H1 (cell line): ENCODE data around the gene BLOC1S4. TPM values are rescaled to one million over a fixed set of nuclear protein-coding genes. Genes with fewer than 3 reads are reported as not detected.

Experiments
- CTCF ChIA-PET: fragments of 300-600 bp; sonication (Branson Sonifier 250); formaldehyde crosslinking; loops from one replicate; lab custom pipeline; 2021; ENCODE audit not compliant: partially characterized antibody; lab: Charles Lee
- POLR2A ChIA-PET: fragments of 300-600 bp; sonication (Branson Sonifier 250); formaldehyde crosslinking; loops from one replicate; lab custom pipeline; 2021; ENCODE audit warnings: inconsistent platforms; ENCODE audit not compliant: partially characterized antibody; lab: Charles Lee
- DNase-seq, 2 experiments: peaks; one replicate each; pipeline versions ENCODE4 v3.0.0 to v3.0.0-alpha.2; 2010 to 2022; ENCODE audit warnings: low spot score in 2 of 2, low read depth in 1 of 2, mixed read lengths in 1 of 2
- FAIRE-seq: peaks from 2 replicates; lab custom pipeline; 2011; peaks lifted over from hg19 to GRCh38; lab: Jason Lieb, UNC
- H2AFZ ChIP-seq: 2 replicates; pipeline ENCODE4 v1.8.1; 2012; ENCODE audit warnings: low read length, inconsistent platforms
- H2AK5ac ChIP-seq: 2 replicates; pipeline ENCODE4 v1.6.1; 2013; ENCODE audit warnings: low read depth, low read length
- H2BK120ac ChIP-seq: replicated peaks from 2 replicates; pipeline ENCODE3; 2013; ENCODE audit warnings: low read depth, low read length, inconsistent platforms
- H2BK12ac ChIP-seq: 2 replicates; pipeline ENCODE4 v1.6.1; 2013; ENCODE audit warnings: low read depth, low read length
- H2BK15ac ChIP-seq: 2 replicates; pipeline ENCODE4 v1.6.1; 2013; ENCODE audit warnings: low read length
- H2BK20ac ChIP-seq: 2 replicates; pipeline ENCODE4 v1.6.1; 2013; ENCODE audit warnings: low read length
- H2BK5ac ChIP-seq: 2 replicates; pipeline ENCODE4 v1.6.1; 2013; ENCODE audit warnings: low read depth, low read length
- H3K14ac ChIP-seq: 2 replicates; pipeline ENCODE4 v1.6.1; 2013; ENCODE audit warnings: inconsistent platforms; ENCODE audit not compliant: insufficient read length
- H3K18ac ChIP-seq: 2 replicates; pipeline ENCODE4 v1.6.1; 2013; ENCODE audit warnings: low read length; ENCODE audit errors: extremely low read depth
- H3K23ac ChIP-seq: 2 replicates; pipeline ENCODE4 v1.6.1; 2013; ENCODE audit warnings: inconsistent platforms; ENCODE audit not compliant: insufficient read length
- H3K23me2 ChIP-seq: 2 replicates; pipeline ENCODE4 v1.6.1; 2013; ENCODE audit warnings: low read depth, low read length
- H3K27ac ChIP-seq: 2 replicates; pipeline ENCODE4 v1.6.1; 2011; ENCODE audit warnings: low read depth, low read length, inconsistent platforms
- H3K27me3 ChIP-seq, 4 experiments: replicated peaks in 1 of 4; 1 replicate in 1 of 4; 2 replicates in 3 of 4; pipeline versions ENCODE4 v1.6.1 to v1.8.1; 2011 to 2013; ENCODE audit warnings: low read length in 3 of 4, mild to moderate bottlenecking in 3 of 4, inconsistent platforms in 2 of 4, mixed read lengths in 2 of 4, moderate library complexity in 1 of 4; ENCODE audit not compliant: control insufficient read depth in 3 of 4, insufficient read depth in 3 of 4; ENCODE audit errors: extremely low read depth in 1 of 4
- H3K36me3 ChIP-seq, 4 experiments: 2 replicates each; pipeline versions ENCODE4 v1.6.1 to v1.8.1; 2011 to 2013; ENCODE audit warnings: mild to moderate bottlenecking in 4 of 4, low read length in 3 of 4, moderate library complexity in 2 of 4, control low read depth in 1 of 4, inconsistent platforms in 1 of 4; ENCODE audit not compliant: insufficient read depth in 4 of 4, control insufficient read depth in 2 of 4
- H3K4ac ChIP-seq: replicated peaks from 2 replicates; pipeline ENCODE3; 2013; ENCODE audit warnings: low read length, low read depth, mixed read lengths, inconsistent platforms; ENCODE audit not compliant: insufficient read length
- H3K4me1 ChIP-seq, 4 experiments: replicated peaks in 1 of 4; 1 replicate in 1 of 4; 2 replicates in 3 of 4; pipeline versions ENCODE4 v1.6.1 to v1.8.1; 2011 to 2013; ENCODE audit warnings: low read length in 3 of 4, inconsistent platforms in 2 of 4, mixed read lengths in 1 of 4; ENCODE audit not compliant: insufficient read depth in 4 of 4, control insufficient read depth in 3 of 4
- H3K4me2 ChIP-seq, 2 experiments: 2 replicates each; pipeline versions ENCODE4 v1.6.1 to v1.8.1; 2011 to 2013; ENCODE audit warnings: low read depth in 2 of 2, low read length in 2 of 2, control low read depth in 1 of 2, inconsistent platforms in 1 of 2, mild to moderate bottlenecking in 1 of 2; ENCODE audit not compliant: insufficient read depth in 1 of 2
- H3K4me3 ChIP-seq, 4 experiments: fragments of 200-600, 300-600 bp in 1 of 4; sonication (generic), shearing (Covaris generic), sonication (Bioruptor Twin) in 1 of 4; 2 replicates each; pipeline versions ENCODE4 v1.5.1 to v1.8.1; 2011 to 2016; ENCODE audit warnings: low read length in 4 of 4, low read depth in 3 of 4, control low read depth in 2 of 4, inconsistent platforms in 2 of 4, mild to moderate bottlenecking in 2 of 4, mixed read lengths in 1 of 4, moderate library complexity in 1 of 4; ENCODE audit not compliant: insufficient read depth in 2 of 4; ENCODE audit errors: extremely low read depth in 1 of 4
- H3K56ac ChIP-seq: replicated peaks from 2 replicates; pipeline ENCODE3; 2013; ENCODE audit warnings: low read depth, mild to moderate bottlenecking, mixed read lengths, low read length, inconsistent platforms; ENCODE audit not compliant: insufficient read length
- H3K79me1 ChIP-seq: 2 replicates; pipeline ENCODE4 v1.6.1; 2013; ENCODE audit warnings: low read depth, low read length, control low read depth
- H3K79me2 ChIP-seq, 2 experiments: 2 replicates each; pipeline versions ENCODE4 v1.6.1 to v1.8.1; 2012 to 2013; ENCODE audit warnings: low read length in 2 of 2, mild to moderate bottlenecking in 2 of 2, inconsistent platforms in 1 of 2; ENCODE audit not compliant: insufficient read depth in 2 of 2, control insufficient read depth in 1 of 2
- H3K9ac ChIP-seq, 4 experiments: replicated peaks in 1 of 4; 1 replicate in 1 of 4; 2 replicates in 3 of 4; pipeline versions ENCODE4 v1.6.1 to v1.8.1; 2011 to 2013; ENCODE audit warnings: low read depth in 3 of 4, low read length in 3 of 4, control low read depth in 2 of 4, mild to moderate bottlenecking in 2 of 4, moderate library complexity in 2 of 4, inconsistent platforms in 1 of 4; ENCODE audit errors: extremely low read depth in 1 of 4
- H3K9me3 ChIP-seq, 2 experiments: 2 replicates each; pipeline versions ENCODE4 v1.6.1 to v1.8.1; 2012 to 2013; ENCODE audit warnings: mild to moderate bottlenecking in 2 of 2, moderate library complexity in 2 of 2, control low read depth in 1 of 2, inconsistent platforms in 1 of 2, low read depth in 1 of 2, low read length in 1 of 2, mixed read lengths in 1 of 2; ENCODE audit not compliant: insufficient read depth in 2 of 2
- H4K20me1 ChIP-seq, 2 experiments: replicated peaks in 1 of 2; 2 replicates each; pipeline versions ENCODE3 to v1.8.1; 2011 to 2013; ENCODE audit warnings: inconsistent platforms in 2 of 2, low read length in 2 of 2, mild to moderate bottlenecking in 1 of 2; ENCODE audit not compliant: insufficient read depth in 2 of 2, control insufficient read depth in 1 of 2
- H4K5ac ChIP-seq: 2 replicates; pipeline ENCODE4 v1.6.1; 2013; ENCODE audit warnings: low read length, low read depth, mixed read lengths, inconsistent platforms; ENCODE audit not compliant: insufficient read length
- H4K8ac ChIP-seq: 2 replicates; pipeline ENCODE4 v1.8.0; 2013; ENCODE audit warnings: mild to moderate bottlenecking, moderate library complexity, low read length, inconsistent platforms; ENCODE audit not compliant: insufficient read depth; ENCODE audit errors: extremely low read depth
- H4K91ac ChIP-seq: replicated peaks from 2 replicates; pipeline ENCODE3; 2013; ENCODE audit warnings: low read length, mixed read lengths, inconsistent platforms; ENCODE audit not compliant: insufficient read length
- GABPA ChIP-seq: IDR thresholded peaks from 2 replicates; pipeline ENCODE4 v1.6.1; 2011; ENCODE audit warnings: mild to moderate bottlenecking, low read length, moderate library complexity, borderline replicate concordance; ENCODE audit not compliant: insufficient read depth
- GTF2F1 ChIP-seq: IDR thresholded peaks from 2 replicates; pipeline ENCODE4 v1.6.1; 2012; ENCODE audit warnings: low read depth, low read length, improper control_type of control experiment, borderline replicate concordance
- KDM1A ChIP-seq: fragments of 200-600, 300-600 bp; sonication (generic); IDR thresholded peaks from 2 replicates; pipeline ENCODE4 v1.7.1; 2016; ENCODE audit warnings: mild to moderate bottlenecking, low read length, borderline replicate concordance
- MAFK ChIP-seq: IDR thresholded peaks from 2 replicates; pipeline ENCODE4 v1.6.1; 2012; ENCODE audit warnings: low read depth, mild to moderate bottlenecking, improper control_type of control experiment, low read length
- RFX5 ChIP-seq: IDR thresholded peaks from 2 replicates; pipeline ENCODE4 v1.6.1; 2011; ENCODE audit warnings: low read depth, low read length, improper control_type of control experiment, borderline replicate concordance
- WGBS, 2 experiments: shearing (Covaris generic) in 1 of 2; methylation state at CpG; one replicate each; pipeline versions ENCODE4 v1.1.6 to v1.1.7; 2013 to 2015; ENCODE audit warnings: low lambda C conversion rate in 2 of 2, mixed read lengths in 2 of 2, inconsistent platforms in 1 of 2, low coverage in 1 of 2, missing lambda C conversion rate in 1 of 2; ENCODE audit not compliant: insufficient replicate concordance in 2 of 2, insufficient coverage in 1 of 2, insufficient read length in 1 of 2; ENCODE audit errors: extremely low coverage in 1 of 2, missing lambda C conversion rate in 1 of 2; 5-methylcytosine and 5-hydroxymethylcytosine counted together
- polyA plus RNA-seq, 7 experiments: library from polyadenylated mRNA; depleted of rRNA in 3 of 7; stranded (reverse) in 5 of 7; unstranded in 2 of 7; fragments of >200 nt in 5 of 7; fragments of 200-250 nt in 2 of 7; gene quantifications; 1 replicate in 5 of 7; 2 replicates in 1 of 7; 4 replicates in 1 of 7; pipeline versions ENCODE4 v1.2.1 to v1.2.3, GENCODE V29; 2011 to 2013; ENCODE audit warnings: missing spikeins in 2 of 7, mixed read lengths in 2 of 7
- total RNA-seq: library from RNA; stranded (reverse); fragmentation: NEBNext Ultra II Directional; extraction: Animal tissue kit (Norgen Biotek cat#: 25700); gene quantifications from 2 replicates; pipeline ENCODE4 v1.2.1, GENCODE V29; 2021
- TF ChIP-seq, protein P1 (sequence below), 3 experiments: IDR thresholded peaks; 1 replicate in 2 of 3; 2 replicates in 1 of 3; pipeline versions ENCODE4 v1.5.1 to v1.6.1; 2011; ENCODE audit warnings: low read length in 3 of 3, mild to moderate bottlenecking in 3 of 3, inconsistent platforms in 2 of 3, low read depth in 1 of 3, moderate library complexity in 1 of 3; ENCODE audit not compliant: insufficient read depth in 1 of 3; ENCODE audit errors: control extremely low read depth in 1 of 3
- TF ChIP-seq, protein P2 (sequence below): IDR thresholded peaks from 2 replicates; pipeline ENCODE4 v1.6.1; 2012; ENCODE audit warnings: inconsistent platforms
- TF ChIP-seq, protein P3 (sequence below): IDR thresholded peaks from 2 replicates; pipeline ENCODE4 v1.6.1; 2011; ENCODE audit warnings: low read depth, mild to moderate bottlenecking, low read length; ENCODE audit not compliant: insufficient read depth

The BLOC1S4 gene
- total and polyA plus RNA-seq, 2 of the 8 experiments (the other 6 are each of a cell fraction or from before 2014, with no cell fraction given) = 19.1 to 27.8 TPM

DNA sequence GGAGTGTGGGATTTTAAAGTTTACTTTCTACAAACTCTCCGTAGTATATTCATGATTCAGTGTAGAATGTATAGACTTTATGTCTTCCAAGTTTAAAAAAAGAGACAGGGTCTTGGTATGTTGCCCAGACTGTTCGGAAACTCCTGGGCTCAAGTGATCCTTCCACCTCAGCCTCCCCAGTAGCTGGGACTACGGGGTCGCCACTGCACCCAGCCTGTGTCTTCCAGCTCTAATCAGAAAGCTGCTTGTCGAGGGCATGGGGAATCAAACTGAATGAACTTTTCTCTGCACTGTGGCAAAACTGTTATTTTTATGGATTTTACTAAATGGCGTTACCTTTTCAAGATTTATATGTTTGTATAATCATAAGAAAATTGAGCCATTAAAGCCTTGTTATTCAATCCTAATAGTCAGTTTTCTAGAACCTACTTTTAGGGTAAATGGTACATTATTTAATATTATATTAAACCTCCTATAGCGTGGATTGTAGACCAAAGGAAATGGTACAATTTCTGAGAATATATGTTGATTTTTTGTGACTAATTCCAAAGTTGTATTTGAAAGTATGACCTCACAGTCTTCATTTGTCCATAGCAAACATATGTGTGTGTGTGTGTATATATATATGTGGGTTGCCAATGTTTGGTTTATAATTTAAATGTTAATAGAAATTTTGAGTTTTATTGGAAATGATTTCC lies 1.1 kb downstream of the BLOC1S4 start:
- DNase-seq = no peak
- no peak overlapping the region for H3K27ac ChIP-seq
- POLR2A ChIA-PET = interaction anchor here (0.6 to 2.8 kb wide), 10 partner anchors 9 to 157 kb away, joined by 3 to 9 read pairs (median 3); a partner anchor contains a TSS
- TF ChIP-seq RFX5 (no peak), KDM1A (no peak), GTF2F1 (no peak), GABPA (no peak), MAFK (no peak)
- TF ChIP-seq, protein P1, sequence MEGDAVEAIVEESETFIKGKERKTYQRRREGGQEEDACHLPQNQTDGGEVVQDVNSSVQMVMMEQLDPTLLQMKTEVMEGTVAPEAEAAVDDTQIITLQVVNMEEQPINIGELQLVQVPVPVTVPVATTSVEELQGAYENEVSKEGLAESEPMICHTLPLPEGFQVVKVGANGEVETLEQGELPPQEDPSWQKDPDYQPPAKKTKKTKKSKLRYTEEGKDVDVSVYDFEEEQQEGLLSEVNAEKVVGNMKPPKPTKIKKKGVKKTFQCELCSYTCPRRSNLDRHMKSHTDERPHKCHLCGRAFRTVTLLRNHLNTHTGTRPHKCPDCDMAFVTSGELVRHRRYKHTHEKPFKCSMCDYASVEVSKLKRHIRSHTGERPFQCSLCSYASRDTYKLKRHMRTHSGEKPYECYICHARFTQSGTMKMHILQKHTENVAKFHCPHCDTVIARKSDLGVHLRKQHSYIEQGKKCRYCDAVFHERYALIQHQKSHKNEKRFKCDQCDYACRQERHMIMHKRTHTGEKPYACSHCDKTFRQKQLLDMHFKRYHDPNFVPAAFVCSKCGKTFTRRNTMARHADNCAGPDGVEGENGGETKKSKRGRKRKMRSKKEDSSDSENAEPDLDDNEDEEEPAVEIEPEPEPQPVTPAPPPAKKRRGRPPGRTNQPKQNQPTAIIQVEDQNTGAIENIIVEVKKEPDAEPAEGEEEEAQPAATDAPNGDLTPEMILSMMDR (IDR thresholded peaks at IDR 0.05; ENCODE audit: control extremely low read depth in 1 of 3, insufficient read depth in 1 of 3, low read depth in 1 of 3, low read length in 3 of 3) = no peak
- TF ChIP-seq, protein P2, sequence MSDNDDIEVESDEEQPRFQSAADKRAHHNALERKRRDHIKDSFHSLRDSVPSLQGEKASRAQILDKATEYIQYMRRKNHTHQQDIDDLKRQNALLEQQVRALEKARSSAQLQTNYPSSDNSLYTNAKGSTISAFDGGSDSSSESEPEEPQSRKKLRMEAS = no peak
- TF ChIP-seq, protein P3, sequence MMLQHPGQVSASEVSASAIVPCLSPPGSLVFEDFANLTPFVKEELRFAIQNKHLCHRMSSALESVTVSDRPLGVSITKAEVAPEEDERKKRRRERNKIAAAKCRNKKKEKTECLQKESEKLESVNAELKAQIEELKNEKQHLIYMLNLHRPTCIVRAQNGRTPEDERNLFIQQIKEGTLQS = no peak

More for the DNA sequence above, 1.1 kb downstream of the BLOC1S4 start:
- H3K9me3 ChIP-seq = no peaks in the 10 kb centered on the region
- peaks cover 5% of the 10 kb centered on the region for H3K79me1 ChIP-seq
- no peak overlapping the region for H2AK5ac ChIP-seq
- WGBS, 2 experiments = 48% methylated on average over 7 of the region's 7 CpGs; no CpG with 5 or more reads in 1 of the 2 experiments
- no peak overlapping the region for H4K8ac ChIP-seq
- peak overlapping the region in 2 of 4 experiments; percentile 77 to 88; a peak in 3 of 7 replicates for H3K9ac ChIP-seq
- H3K4ac ChIP-seq = no peak overlapping the region
- no peak overlapping the region for H4K5ac ChIP-seq
- no peak overlapping the region for H2BK20ac ChIP-seq
- H2AFZ ChIP-seq = no peak overlapping the region
- H3K27me3 ChIP-seq = no peaks in the 10 kb centered on the region; a peak in 3 of 7 replicates
- H3K23ac ChIP-seq = no peak overlapping the region
- H3K14ac ChIP-seq = no peak overlapping the region
- no peak overlapping the region for H2BK5ac ChIP-seq
- no peak overlapping the region for H2BK15ac ChIP-seq
- H2BK12ac ChIP-seq = no peak overlapping the region
- no peaks in the 10 kb centered on the region for H3K36me3 ChIP-seq
- peak overlapping the region; percentile 96 to 100 for H3K4me2 ChIP-seq
- H4K20me1 ChIP-seq = peaks cover 3% of the 10 kb centered on the region in 2 experiments
- peaks cover 0 to 4% (median 0%) of the 10 kb centered on the region in 4 experiments; a peak in 2 of 7 replicates for H3K4me1 ChIP-seq
- H4K91ac ChIP-seq = no peak overlapping the region
- no peak overlapping the region for H3K18ac ChIP-seq
- peak overlapping the region; percentile 84 to 96 (median 88) for H3K4me3 ChIP-seq
- H3K56ac ChIP-seq = no peak overlapping the region
- CTCF ChIA-PET = interaction anchor here (0.6 to 11.1 kb wide), 17 partner anchors 9 to 354 kb away, joined by 3 to 182 read pairs (median 3); partner anchors contain the start of gene MRFAP1
- peaks cover 0 to 20% of the 10 kb centered on the region in 2 experiments; a peak in 2 of 4 replicates for H3K79me2 ChIP-seq
- peaks cover 6% of the 10 kb centered on the region for H3K23me2 ChIP-seq
- no peak for FAIRE-seq
- H2BK120ac ChIP-seq = no peak overlapping the region
